K562 treated with DMSO at 1 percent for 4 hours (cell line): ENCODE measurements around the gene HNRNPA1L2. TPM values are rescaled to one million over a fixed set of nuclear protein-coding genes. Genes with fewer than 3 reads are reported as not detected.

Experiments used
- total RNA-seq: library from RNA; unstranded; fragments of 300-600 nt; gene quantifications from 2 replicates; pipeline ENCODE4 v1.2.3, GENCODE V29; 2022; ENCODE audit not compliant: insufficient read depth

The HNRNPA1L2 gene
- total RNA-seq: 5.0 and 6.6 TPM in 2 replicates

GRCh38 chr13:52642131-52642530 is at the start of gene HNRNPA1L2:
Gene HNRNPA1L2, plus strand, starts transcription at chr13:52642431. Its CDS starts 62 bp downstream, at chr13:52642493.

DNA sequence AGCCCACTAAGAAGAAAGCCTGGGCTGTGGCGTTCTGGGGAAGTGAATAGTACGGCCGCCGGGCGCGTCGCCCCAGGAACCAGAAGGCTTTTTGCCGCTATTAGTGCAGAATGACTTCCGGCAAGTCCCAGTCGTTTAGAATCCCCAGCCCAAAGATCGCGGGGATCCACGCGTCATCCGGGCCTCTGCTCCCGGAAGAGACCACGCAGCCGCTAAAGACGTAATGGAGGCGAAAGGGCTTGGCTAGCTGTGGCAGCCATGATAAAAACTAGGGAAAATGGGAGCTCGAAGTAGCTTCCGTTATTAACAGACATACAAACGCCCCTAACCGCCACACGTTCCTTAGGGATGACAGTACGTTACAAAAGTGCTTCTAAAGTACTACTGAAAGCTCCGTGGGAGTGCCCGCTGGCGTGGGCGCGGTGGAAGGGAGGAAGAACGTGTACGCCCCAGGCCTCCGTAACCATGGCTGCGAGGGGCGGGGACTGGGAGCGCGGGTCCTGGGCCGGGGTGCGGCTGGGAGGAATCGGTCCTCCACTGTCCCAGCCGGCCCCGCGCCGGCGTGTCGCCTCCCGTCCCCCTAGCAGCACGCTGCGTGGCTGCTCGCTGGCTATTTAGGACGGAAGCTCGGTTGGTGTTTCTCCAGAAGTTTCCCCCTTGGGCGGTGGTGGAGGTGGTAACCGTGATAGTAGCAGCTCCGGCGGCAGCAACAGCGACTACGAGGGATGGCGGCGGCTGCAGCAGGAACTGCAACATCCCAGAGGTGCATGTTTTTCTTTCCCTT is 10.2 kb downstream of the HNRNPA1L2 start, which contains the start of gene SUGT1:
SUGT1 (plus strand) TSS at position 641 of the 784 bp plus-strand sequence; CDS start at position 726, 85 bp downstream.

Other genes with a start within 250 kb of the HNRNPA1L2 start
- 0.19 TPM in 1 of 2 replicates, not detected in the other for gene THSD1, start 236.3 kb upstream of the HNRNPA1L2 start, total RNA-seq
- 8.0 and 9.8 TPM in 2 replicates for gene VPS36, start 191.8 kb upstream of the HNRNPA1L2 start, total RNA-seq
- gene CKAP2, start 187.0 kb upstream of the HNRNPA1L2 start, total RNA-seq: 32.5 and 37.9 TPM in 2 replicates
- 34.7 and 36.5 TPM in 2 replicates for gene SUGT1, start 10.4 kb downstream of the HNRNPA1L2 start, total RNA-seq
- not detected in 2 replicates for gene CNMD, start 97.4 kb downstream of the HNRNPA1L2 start, total RNA-seq
- not detected in 2 replicates for gene PCDH8, start 206.2 kb downstream of the HNRNPA1L2 start, total RNA-seq